GM18951 (cell line): ENCODE data around the gene PFKL.
"Not testable (repeated sequence)": the region's sequence is repeated elsewhere in the genome, so short reads cannot be mapped to it uniquely, and the experiment has no call there.

ENCODE experiments used
- POLR2A ChIP-seq: IDR thresholded peaks from 4 replicates; pipeline ENCODE4 v1.6.1; 2011; ENCODE audit warnings: mild to moderate bottlenecking; ENCODE audit not compliant: insufficient read length, insufficient read depth; ENCODE audit errors: extremely low read depth
- in situ Hi-C: fragments of 300-500 bp; cut with MboI; formaldehyde crosslinking; loops from one replicate; pipeline ENCODE4 v1.12.0; 2022; ENCODE audit warnings: low sequenced_read_pairs, mixed read lengths, inconsistent platforms; ENCODE audit not compliant: unreplicated experiment

Gene PFKL

GRCh38 chr21:44334329-44335030 is 34.6 kb downstream of the PFKL start:
- no peak for TF ChIP-seq POLR2A
- in situ Hi-C loops = no loop called here

DNA sequence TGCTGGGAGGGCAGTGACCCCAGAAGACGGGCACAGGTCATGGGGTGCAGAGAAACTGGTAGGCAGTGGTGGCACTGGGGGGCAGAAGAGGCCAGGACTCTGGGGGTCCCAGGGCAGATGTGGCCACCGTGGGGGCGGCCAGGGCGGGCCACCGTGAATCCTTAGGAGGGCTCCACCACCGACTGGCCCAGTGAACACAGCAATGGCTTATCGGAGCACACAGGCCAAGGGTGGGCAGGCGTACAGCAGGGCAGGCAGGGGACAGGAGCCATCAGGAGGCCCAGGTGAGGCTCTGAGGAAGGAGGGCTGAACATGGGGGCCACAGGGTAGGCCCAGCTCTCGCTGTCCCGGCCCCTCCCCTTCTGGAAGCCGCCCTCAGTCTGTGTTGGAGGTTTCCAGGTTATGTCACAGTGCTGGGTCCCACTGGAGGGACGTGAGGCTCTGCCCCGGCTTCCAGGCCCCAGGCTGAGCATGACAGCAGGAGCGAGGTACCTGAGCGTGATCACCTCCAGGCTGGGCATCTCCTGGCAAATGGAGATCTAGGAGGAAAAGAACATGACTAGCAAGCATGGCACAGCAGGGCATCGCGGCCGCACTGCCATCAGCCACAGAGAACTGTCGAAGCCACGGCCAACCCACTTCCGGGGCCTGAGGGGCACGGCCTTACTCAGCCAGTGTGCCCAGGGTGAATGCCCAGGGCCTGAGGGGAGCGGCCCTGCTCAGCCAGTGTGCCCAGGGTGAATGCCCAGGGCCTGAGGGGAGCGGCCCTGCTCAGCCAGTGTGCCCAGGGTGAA is 35.6 kb downstream of the PFKL start:
- TF ChIP-seq POLR2A = no peak
- in situ Hi-C loops = no loop called here

- in situ Hi-C loops = no loop called here
- TF ChIP-seq POLR2A = no peak
Observed at GRCh38 chr21:44337449-44337848, 37.6 kb downstream of the PFKL start.

- in situ Hi-C loops = no loop called here
- TF ChIP-seq POLR2A = no peak
Observed at GRCh38 chr21:44337941-44338895, 38.4 kb downstream of the PFKL start.

- in situ Hi-C loops = no loop called here
Observed at GRCh38 chr21:44338971-44339910, 39.4 kb downstream of the PFKL start, which contains the start of gene CFAP410. TSS of gene CFAP410 (minus strand) at chr21:44339390. CDS start at chr21:44339194, 196 bp downstream.

GRCh38 chr21:44341726-44342458 is 42.0 kb downstream of the PFKL start:
- in situ Hi-C loops = not testable (repeated sequence)

More at GRCh38 chr21:44338971-44339910, 39.4 kb downstream of the PFKL start, which contains the start of gene CFAP410:
- TF ChIP-seq POLR2A = peak; percentile 93

DNA sequence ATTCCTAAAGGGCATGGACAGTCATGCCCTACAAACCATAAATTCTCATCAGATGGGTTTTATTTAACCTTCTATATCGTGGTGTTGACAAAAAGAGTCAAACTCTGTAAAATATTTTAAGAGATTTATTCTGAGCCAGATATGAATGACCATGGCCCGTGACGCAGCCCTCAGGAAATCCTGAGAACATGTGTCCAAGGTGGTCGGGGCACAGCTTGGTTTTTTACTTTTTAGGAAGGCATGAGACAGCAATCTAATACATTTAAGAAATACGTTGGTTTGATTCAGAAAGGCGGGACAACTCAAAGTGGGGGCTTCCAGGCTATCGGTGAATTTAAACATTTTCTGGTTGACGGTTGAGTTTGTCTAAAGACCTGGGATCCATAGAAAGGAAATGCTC is 43.1 kb downstream of the PFKL start:
- in situ Hi-C loops = not testable (repeated sequence)

DNA sequence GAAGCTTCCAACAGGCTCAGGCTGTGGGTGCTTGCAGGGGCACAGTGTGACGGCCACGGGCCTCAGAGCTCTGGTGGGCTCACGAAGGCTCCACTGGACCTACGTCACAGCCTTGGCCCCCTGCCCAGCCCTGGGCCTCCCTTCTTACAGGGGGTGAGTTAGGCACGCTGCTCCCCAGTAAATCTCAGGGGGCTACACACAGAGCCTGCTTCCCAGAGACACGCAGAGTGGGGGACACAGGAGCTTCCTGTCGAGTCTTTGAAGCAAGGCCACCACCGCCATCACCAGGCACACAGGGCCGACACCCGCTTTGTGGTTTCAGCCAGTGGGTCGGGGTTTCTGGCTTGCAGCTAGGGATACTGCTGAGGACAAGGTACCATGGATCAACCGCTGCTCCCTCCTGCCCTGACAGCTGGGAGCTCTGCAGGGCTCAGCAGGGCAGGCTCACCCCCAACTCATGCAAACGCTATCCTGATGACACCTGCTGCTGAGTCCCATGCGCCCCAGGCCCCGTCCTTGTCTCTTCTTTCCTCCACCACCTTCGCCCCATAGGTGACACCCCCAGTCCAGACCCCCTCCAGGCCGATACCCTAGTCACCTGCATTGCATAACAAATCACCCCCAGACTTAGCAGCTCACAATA is 44.8 kb downstream of the PFKL start:
- TF ChIP-seq POLR2A = no peak
- in situ Hi-C loops = no loop called here

GRCh38 chr21:44345495-44345894 is 45.6 kb downstream of the PFKL start:
- in situ Hi-C loops = no loop called here

DNA sequence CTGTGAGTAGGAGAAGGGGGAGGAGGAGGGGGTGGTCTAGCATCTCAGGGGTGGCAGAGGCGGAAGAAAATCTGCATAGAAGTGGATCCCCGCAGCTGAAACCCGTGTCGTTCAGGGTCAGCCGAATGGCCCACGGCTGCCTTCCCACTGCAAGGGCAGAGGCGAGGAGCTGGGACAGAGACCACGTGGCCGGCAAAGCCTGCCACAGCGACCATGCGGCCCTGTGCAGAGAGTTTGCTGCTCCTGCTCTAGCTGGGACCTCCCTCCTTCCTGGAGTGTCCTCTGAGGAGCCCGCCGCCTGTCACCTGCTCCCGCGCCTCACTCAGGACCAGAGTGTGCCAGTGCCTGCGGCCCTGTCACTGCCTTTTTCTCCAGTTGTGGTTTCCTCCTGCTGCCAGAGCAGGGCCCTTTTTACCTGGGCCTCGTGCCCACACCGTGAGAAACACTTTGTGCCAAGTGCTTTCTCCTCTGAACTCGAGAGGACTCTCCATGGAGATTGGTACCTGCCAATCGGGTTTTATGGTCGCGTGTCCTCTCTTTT is 48.1 kb downstream of the PFKL start:
- no peak for TF ChIP-seq POLR2A
- in situ Hi-C loops = no loop called here

More at GRCh38 chr21:44345495-44345894, 45.6 kb downstream of the PFKL start:
- no peak for TF ChIP-seq POLR2A

- in situ Hi-C loops = no loop called here
- no peak for TF ChIP-seq POLR2A
Observed at GRCh38 chr21:44348861-44349260, 49.0 kb downstream of the PFKL start.
